Sigmoid colon (tissue), 4 donors: ENCODE measurements around the gene SMPD4.
"Not testable (repeated sequence)": the region's sequence is repeated elsewhere in the genome, so short reads cannot be mapped to it uniquely, and the experiment has no call there.

Experiments
- CTCF ChIP-seq, 4 experiments: fragments of 450-650 bp in 3 of 4; fragments of 200-600 bp in 1 of 4; IDR thresholded peaks; one replicate each; pipeline ENCODE4 v1.5.1; 2016 to 2019; ENCODE audit warnings: antibody characterized with exemption in 4 of 4, mild to moderate bottlenecking in 3 of 4, moderate library complexity in 2 of 4
- EP300 ChIP-seq, 4 donors: sonication (generic); formaldehyde crosslinking; IDR thresholded peaks; one replicate each; pipeline ENCODE4 v1.6.1; 2017; ENCODE audit warnings: antibody characterized with exemption in 4 of 4
- POLR2A ChIP-seq, 2 donors: fragments of 450-650 bp; IDR thresholded peaks; one replicate each; pipeline ENCODE4 v1.6.1; 2016; ENCODE audit warnings: antibody characterized with exemption in 2 of 2, mild to moderate bottlenecking in 2 of 2, moderate library complexity in 2 of 2

DNA sequence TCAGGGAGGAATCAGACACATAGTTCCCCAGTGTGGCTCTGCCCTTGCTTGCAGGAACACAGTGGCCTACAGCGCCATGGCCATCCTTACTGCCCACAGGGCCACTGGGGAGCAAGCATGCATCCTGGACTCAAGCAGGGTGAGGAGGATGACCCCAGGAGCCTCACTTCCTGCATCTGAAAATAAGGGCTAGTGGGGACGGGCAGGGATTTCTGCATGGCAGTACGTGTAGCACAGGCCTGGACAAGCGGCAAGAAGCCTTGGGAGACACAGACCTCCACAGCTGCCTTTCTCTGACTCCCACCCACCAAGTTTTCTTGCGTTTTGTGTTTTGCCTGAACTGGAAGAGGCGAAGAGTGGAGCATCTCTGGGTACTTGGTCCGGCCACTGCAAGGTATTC is 18.9 kb downstream of the SMPD4 start:
- not testable (repeated sequence) for TF ChIP-seq EP300, CTCF, POLR2A (IDR thresholded peaks at IDR 0.05)
